PC-9 (cell line): ENCODE results near the gene PTPN6. TPM values are rescaled to one million over a fixed set of nuclear protein-coding genes. Genes with fewer than 3 reads are reported as not detected.

Source experiments
- BruUV-seq: library from RNA; stranded (reverse); fragments of 400-500 nt; replicated peaks from 2 replicates; lab custom pipeline; 2021; lab: Mats Ljungman, UMichigan
- CTCF ChIA-PET: fragments of 300-600 bp; sonication (Branson Sonifier 250); formaldehyde crosslinking; loops from one replicate; lab custom pipeline; 2022; ENCODE audit warnings: antibody characterized with exemption; lab: Charles Lee
- POLR2A ChIA-PET: fragments of 300-600 bp; sonication (Branson Sonifier 250); formaldehyde crosslinking; loops from one replicate; lab custom pipeline; 2022; ENCODE audit warnings: antibody characterized with exemption; ENCODE audit not compliant: unreplicated experiment; lab: Charles Lee
- DNase-seq, 2 experiments: peaks; one replicate each; pipeline versions ENCODE4 v3.0.0 to v3.0.0-alpha.2; 2015 to 2022; ENCODE audit warnings: mixed read lengths in 1 of 2
- H2AFZ ChIP-seq: fragments of 200-600 bp; sonication (generic); 2 replicates; pipeline ENCODE4 v1.8.1; 2017; ENCODE audit warnings: antibody characterized with exemption
- H3F3A ChIP-seq: fragments of 200-600 bp; sonication (generic); 2 replicates; pipeline ENCODE4 v1.8.1; 2017; ENCODE audit warnings: antibody characterized with exemption, mild to moderate bottlenecking, low read depth; ENCODE audit not compliant: insufficient read depth
- H3K27ac ChIP-seq: fragments of 200-600 bp; sonication (generic); 2 replicates; pipeline ENCODE4 v1.6.1; 2016; ENCODE audit warnings: mixed run types
- H3K27me3 ChIP-seq: fragments of 200-600 bp; sonication (generic); 2 replicates; pipeline ENCODE4 v1.6.1; 2016; ENCODE audit warnings: low read depth, mixed run types; ENCODE audit not compliant: insufficient read depth
- H3K36me3 ChIP-seq: fragments of 200-600 bp; sonication (generic); 2 replicates; pipeline ENCODE4 v1.6.1; 2016; ENCODE audit warnings: low read depth, mixed run types
- H3K4me1 ChIP-seq: fragments of 200-600 bp; sonication (generic); replicated peaks from 2 replicates; pipeline ENCODE4 v1.6.1; 2016; ENCODE audit warnings: mixed run types; ENCODE audit not compliant: insufficient read depth
- H3K4me2 ChIP-seq: fragments of 200-600 bp; sonication (generic); 2 replicates; pipeline ENCODE4 v1.6.1; 2017; ENCODE audit warnings: mixed run types
- H3K4me3 ChIP-seq: fragments of 200-600 bp; sonication (generic); 2 replicates; pipeline ENCODE4 v1.6.1; 2016; ENCODE audit warnings: mixed run types
- H3K79me2 ChIP-seq: fragments of 200-600 bp; sonication (generic); 2 replicates; pipeline ENCODE4 v1.6.1; 2017; ENCODE audit warnings: low read depth, mixed run types
- H3K9me2 ChIP-seq: fragments of 200-600 bp; sonication (generic); 2 replicates; pipeline ENCODE4 v1.8.1; 2017; ENCODE audit warnings: mild to moderate bottlenecking; ENCODE audit not compliant: insufficient read depth
- H3K9me3 ChIP-seq: fragments of 200-600 bp; sonication (generic); 2 replicates; pipeline ENCODE4 v1.8.1; 2016; ENCODE audit warnings: low read depth; ENCODE audit not compliant: insufficient read depth
- H4K20me1 ChIP-seq: fragments of 200-600 bp; sonication (generic); 2 replicates; pipeline ENCODE4 v1.8.1; 2017; ENCODE audit not compliant: insufficient read depth
- EZH2 ChIP-seq: fragments of 200-600 bp; sonication (generic); IDR thresholded peaks from 2 replicates; pipeline ENCODE4 v1.8.0; 2017; ENCODE audit warnings: antibody characterized with exemption, low read depth
- intact Hi-C: fragments of 100-400 bp; cut with micrococcal nuclease; formaldehyde crosslinking; loops from one replicate; pipeline ENCODE4 v1.10.0; 2022; ENCODE audit not compliant: unreplicated experiment
- total RNA-seq: library from RNA; stranded (reverse); gene quantifications from 2 replicates; pipeline ENCODE4 v1.2.3, GENCODE V29; 2021
- TF ChIP-seq, protein P1 (sequence below): fragments of 200-600 bp; sonication (generic); conservative IDR thresholded peaks from 2 replicates; pipeline ENCODE4 v1.6.1; 2017; ENCODE audit warnings: mixed run types, antibody characterized with exemption, mild to moderate bottlenecking, moderate library complexity

The PTPN6 gene
- total RNA-seq, 1 experiment from 2014 or later = 92.7 TPM

GRCh38 chr12:6996040-6996441 lies 44.9 kb downstream of the PTPN6 start:
- Histone ChIP-seq H3K36me3 (no peaks in the 10 kb centered on the region), H3F3A (peaks cover 21% of the 10 kb centered on the region; the same call in 1 of the 2 replicates), H3K27me3 (no peaks in the 10 kb centered on the region), H3K79me2 (0 out of 2 replicates have a peak, but pooled peaks cover 6% of the 10 kb centered on the region), H3K4me1 (peaks cover 32% of the 10 kb centered on the region), H3K9me3 (no peaks in the 10 kb centered on the region), H3K27ac (no peak overlapping the region), H4K20me1 (0 out of 2 replicates have a peak, but pooled peaks cover 3% of the 10 kb centered on the region), H3K4me3 (no peak overlapping the region), H3K4me2 (no peak overlapping the region), H3K9me2 (no peaks in the 10 kb centered on the region), H2AFZ (no peak overlapping the region)
- DNase-seq = peak; percentile 62 to 64
- BruUV-seq = no TSS peak
- TF ChIP-seq EZH2 = no peak
- TF ChIP-seq, protein P1, sequence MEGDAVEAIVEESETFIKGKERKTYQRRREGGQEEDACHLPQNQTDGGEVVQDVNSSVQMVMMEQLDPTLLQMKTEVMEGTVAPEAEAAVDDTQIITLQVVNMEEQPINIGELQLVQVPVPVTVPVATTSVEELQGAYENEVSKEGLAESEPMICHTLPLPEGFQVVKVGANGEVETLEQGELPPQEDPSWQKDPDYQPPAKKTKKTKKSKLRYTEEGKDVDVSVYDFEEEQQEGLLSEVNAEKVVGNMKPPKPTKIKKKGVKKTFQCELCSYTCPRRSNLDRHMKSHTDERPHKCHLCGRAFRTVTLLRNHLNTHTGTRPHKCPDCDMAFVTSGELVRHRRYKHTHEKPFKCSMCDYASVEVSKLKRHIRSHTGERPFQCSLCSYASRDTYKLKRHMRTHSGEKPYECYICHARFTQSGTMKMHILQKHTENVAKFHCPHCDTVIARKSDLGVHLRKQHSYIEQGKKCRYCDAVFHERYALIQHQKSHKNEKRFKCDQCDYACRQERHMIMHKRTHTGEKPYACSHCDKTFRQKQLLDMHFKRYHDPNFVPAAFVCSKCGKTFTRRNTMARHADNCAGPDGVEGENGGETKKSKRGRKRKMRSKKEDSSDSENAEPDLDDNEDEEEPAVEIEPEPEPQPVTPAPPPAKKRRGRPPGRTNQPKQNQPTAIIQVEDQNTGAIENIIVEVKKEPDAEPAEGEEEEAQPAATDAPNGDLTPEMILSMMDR = no peak
- intact Hi-C loops = no loop called here
- POLR2A ChIA-PET = interaction anchor here (0.6 kb wide), 1 partner anchor 115 kb away, joined by 3 read pairs; no protein-coding TSS in a partner anchor
- CTCF ChIA-PET = interaction anchor here (0.6 kb wide), 2 partner anchors 22 to 98 kb away, joined by 4 to 7 read pairs; no protein-coding TSS in a partner anchor

DNA sequence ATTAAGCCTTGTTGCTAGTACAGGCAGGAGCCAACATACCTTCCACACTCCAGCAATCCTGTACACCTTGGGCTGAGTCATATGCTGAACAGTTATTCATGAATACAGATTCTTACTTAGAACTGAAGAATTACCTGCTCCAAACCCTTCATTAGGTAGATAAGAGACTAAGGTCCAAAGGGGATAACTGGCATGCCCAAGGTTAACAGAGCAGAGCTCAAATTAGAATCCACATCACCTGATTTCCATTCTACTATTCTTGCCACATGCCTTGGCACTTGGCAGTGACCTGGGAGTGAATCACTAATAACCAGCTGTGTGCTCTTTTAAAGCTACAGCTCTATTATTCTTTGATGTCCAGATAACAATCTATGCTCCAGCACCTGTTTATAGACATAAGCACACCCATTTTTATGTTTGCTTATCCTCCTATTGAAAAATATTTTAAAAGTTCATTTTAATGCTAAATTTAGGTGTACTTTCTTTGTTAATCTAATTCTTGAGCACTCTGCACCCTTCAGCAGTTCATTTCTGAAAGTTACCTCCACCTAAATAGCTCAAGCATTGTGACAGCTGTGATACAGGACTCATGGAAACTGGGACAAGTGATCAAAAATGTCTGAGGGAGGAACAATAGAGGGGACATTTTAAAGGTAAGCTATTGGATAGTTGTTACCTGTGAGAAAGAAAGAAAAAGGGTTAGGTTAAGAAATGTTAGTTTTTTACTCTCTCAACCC lies 47.7 kb downstream of the PTPN6 start:
- no TSS peak for BruUV-seq
- peaks cover 32% of the 10 kb centered on the region for H3K4me1 ChIP-seq
- intact Hi-C loops = no loop called here

GRCh38 chr12:7001921-7002591 lies 50.9 kb downstream of the PTPN6 start:
- CTCF ChIA-PET = no interaction called here

More for the DNA sequence above, 47.7 kb downstream of the PTPN6 start:
- no peak for TF ChIP-seq EZH2
- TF ChIP-seq, protein P1 = no peak
- Histone ChIP-seq H4K20me1 (no peaks in the 10 kb centered on the region), H3K9me2 (no peaks in the 10 kb centered on the region), H2AFZ (no peak overlapping the region), H3K4me2 (peak overlapping the region; percentile 40), H3K27ac (peak overlapping the region; percentile 41), H3K27me3 (no peaks in the 10 kb centered on the region), H3F3A (peaks cover 26% of the 10 kb centered on the region; the same call in 1 of the 2 replicates), H3K79me2 (0 out of 2 replicates have a peak, but pooled peaks cover 6% of the 10 kb centered on the region), H3K36me3 (no peaks in the 10 kb centered on the region), H3K4me3 (no peak overlapping the region), H3K9me3 (no peaks in the 10 kb centered on the region)
- POLR2A ChIA-PET = interaction anchor here (0.7 kb wide), 1 partner anchor 113 kb away, joined by 7 read pairs; no protein-coding TSS in a partner anchor
- DNase-seq = peak in 1 of 2 experiments; percentile 83
- CTCF ChIA-PET = interaction anchor here (0.7 kb wide), 1 partner anchor 13 kb away, joined by 4 read pairs; no protein-coding TSS in a partner anchor

More at GRCh38 chr12:7001921-7002591, 50.9 kb downstream of the PTPN6 start:
- no TSS peak for BruUV-seq
- POLR2A ChIA-PET = no interaction called here
- intact Hi-C loops = no loop called here
- Histone ChIP-seq H3K79me2 (no peaks in the 10 kb centered on the region), H2AFZ (no peak overlapping the region), H3K4me1 (peaks cover 23% of the 10 kb centered on the region), H3K4me3 (no peak overlapping the region), H3K9me2 (no peaks in the 10 kb centered on the region), H3K27ac (no peak overlapping the region), H3K9me3 (no peaks in the 10 kb centered on the region), H3K4me2 (no peak overlapping the region), H3F3A (peaks cover 26% of the 10 kb centered on the region; the same call in 1 of the 2 replicates), H3K27me3 (no peaks in the 10 kb centered on the region), H4K20me1 (no peaks in the 10 kb centered on the region), H3K36me3 (no peaks in the 10 kb centered on the region)
- TF ChIP-seq EZH2 = no peak
- TF ChIP-seq, protein P1 = no peak
- no peak for DNase-seq
